GM19025 (cell line): ENCODE results near the gene ADAP2.
A peak's percentile ranks its signal among the peaks of the same experiment; 100 is the strongest.
"Not testable (repeated sequence)": the region's sequence is repeated elsewhere in the genome, so short reads cannot be mapped to it uniquely, and the experiment has no call there.

ENCODE experiments used
- ATAC-seq: cut with Tn5 transposase; IDR thresholded peaks from one replicate; pipeline ENCODE4 v1.9.1; 2021; ENCODE audit warnings: mild to moderate bottlenecking, low read depth, moderate library complexity; ENCODE audit not compliant: unreplicated experiment

The ADAP2 gene

DNA sequence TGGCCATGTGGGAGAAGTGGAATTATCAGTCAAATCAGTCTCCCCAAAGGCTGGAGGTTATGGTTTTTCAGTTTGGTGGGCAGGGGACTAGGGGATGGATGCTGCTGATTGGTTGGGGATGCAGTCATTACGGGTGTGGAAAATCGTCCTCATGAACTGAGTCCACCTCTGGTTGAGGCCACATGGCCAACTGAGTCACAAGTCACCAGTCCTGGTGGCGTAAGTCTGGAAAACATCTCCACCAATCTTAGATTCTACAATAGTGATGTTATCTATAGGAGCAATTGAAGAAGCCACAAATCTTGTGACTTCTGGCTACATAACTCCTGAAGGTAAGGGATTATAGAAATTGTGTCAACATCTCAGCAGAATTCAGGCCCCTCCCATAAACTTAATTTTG, 43.9 kb downstream of the ADAP2 start:
- no peak for ATAC-seq

DNA sequence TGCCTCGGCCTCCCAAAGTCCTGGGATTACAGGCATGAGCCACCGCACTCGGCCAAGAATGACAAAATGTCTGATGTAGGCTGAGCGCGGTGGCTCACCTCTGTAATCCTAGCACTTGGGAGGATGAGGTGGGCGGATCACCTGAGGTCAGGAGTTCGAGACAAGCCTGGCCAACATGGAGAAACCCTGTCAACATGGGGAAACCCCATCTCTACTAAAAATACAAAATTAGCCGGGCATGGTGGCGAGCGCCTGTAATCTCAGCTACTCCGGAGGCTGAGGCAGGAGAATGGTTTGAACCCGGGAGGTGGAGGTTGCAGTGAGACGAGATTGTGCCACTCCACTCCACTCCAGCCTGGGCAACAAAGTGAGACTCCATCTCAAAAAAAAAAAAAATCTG, 46.2 kb downstream of the ADAP2 start:
- not testable (repeated sequence) for ATAC-seq

DNA sequence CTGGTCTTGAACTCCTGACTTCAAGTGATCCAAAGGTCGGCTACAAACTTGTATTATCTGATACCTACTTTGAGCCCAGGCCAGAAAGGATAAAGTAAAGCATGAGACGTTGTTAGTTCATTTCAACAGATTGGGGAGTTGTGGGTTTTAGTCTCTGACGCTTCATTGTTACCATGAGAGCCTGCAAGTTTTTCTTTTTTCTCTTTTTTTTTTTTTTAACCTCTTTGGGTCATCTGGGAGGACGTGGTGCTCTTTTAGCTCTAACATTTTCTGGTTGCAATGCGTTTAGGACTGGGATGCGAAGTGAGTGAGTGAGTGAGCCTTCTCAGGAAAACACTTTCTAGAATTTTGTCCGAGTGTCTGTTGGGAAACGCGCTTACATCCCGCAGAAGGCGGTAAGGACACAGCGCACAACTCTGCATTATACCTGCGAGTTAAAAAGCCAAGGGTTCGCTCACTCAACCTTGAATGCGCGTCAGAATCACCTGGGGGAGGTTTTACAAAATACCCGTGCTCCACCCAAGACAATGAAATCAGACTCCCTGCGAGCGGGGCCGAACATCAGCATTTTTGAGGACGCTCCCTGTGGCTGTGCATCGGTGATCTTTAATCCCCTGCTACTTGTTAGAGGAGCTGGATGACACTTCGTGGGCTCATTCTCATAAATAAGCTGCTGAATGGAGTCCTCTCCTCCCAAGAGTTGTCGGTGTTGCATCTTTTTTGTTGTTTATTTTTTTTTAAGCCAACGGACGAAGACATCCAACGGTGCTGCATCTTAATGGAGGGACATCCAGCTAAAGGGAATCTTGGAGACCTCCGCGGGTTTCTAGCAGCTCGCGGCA, 48.5 kb downstream of the ADAP2 start:
- ATAC-seq, result no peak

DNA sequence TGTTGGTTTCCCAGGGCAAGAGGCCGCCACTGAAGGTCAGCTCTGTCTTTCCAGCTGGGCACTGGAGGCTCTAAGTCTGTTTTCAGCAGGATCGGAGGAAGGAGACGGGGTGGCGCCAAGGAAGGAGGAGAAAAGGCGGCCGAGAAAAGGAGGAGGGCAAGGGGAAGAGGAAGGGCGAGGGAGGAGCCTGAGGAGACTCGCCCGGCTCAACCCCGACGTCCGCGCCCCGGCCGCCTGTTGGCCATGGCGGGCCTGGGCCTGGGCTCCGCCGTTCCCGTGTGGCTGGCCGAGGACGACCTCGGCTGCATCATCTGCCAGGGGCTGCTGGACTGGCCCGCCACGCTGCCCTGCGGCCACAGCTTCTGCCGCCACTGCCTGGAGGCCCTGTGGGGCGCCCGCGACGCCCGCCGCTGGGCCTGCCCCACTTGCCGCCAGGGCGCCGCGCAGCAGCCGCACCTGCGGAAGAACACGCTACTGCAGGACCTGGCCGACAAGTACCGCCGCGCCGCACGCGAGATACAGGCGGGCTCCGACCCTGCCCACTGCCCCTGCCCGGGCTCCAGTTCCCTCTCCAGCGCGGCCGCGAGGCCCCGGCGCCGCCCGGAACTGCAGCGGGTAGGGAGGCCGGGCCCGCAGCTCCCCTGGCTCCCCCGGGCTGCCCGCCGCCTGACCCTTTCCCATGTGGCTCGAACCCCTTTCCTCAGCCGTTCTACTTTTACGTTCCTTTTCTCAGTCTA, 49.3 kb downstream of the ADAP2 start, which contains the start of gene RNF135:
Gene RNF135 (plus strand): TSS at position 209 of the 737 bp plus-strand sequence. CDS start 35 bp downstream, at position 244.
- peak; percentile 63 for ATAC-seq

DNA sequence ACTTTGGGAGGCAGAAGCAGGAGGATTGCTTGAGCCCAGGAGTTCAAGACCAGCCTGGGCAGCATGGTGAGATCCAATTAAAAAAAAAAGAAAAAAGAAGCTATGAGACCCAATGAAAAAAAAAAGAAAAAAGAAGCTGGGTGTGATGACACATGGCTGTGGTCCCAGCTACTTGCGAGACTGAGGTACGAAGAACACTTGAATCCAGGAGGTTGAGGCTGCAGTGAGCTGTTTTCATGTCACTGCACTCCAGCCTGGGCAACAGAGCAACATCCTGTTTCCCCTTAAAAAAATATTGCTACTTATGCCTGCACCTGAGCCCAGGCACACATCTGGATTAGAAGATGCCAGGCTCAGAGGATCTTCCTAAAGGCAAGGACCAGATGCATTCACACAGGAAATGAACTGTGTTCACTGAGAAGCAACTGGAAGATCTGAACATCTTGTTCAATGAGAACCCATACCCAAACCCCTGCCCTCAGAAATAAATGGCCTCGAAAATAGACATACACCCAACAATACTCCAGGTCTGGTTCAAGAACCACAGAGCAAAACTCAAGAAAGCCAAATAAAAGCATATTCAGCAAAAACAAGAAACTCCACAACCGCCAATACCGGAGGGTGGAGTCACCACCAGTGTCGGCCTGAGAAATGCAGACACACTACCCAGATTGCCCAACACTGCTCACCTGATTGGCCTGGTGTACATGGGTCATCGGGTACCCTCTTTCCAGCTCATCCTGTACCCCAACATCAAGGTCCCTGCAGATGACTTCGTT, 53.5 kb downstream of the ADAP2 start:
- ATAC-seq, result no peak

GRCh38 chr17:30979919-30980318, 58.2 kb downstream of the ADAP2 start:
- not testable (repeated sequence) for ATAC-seq

DNA sequence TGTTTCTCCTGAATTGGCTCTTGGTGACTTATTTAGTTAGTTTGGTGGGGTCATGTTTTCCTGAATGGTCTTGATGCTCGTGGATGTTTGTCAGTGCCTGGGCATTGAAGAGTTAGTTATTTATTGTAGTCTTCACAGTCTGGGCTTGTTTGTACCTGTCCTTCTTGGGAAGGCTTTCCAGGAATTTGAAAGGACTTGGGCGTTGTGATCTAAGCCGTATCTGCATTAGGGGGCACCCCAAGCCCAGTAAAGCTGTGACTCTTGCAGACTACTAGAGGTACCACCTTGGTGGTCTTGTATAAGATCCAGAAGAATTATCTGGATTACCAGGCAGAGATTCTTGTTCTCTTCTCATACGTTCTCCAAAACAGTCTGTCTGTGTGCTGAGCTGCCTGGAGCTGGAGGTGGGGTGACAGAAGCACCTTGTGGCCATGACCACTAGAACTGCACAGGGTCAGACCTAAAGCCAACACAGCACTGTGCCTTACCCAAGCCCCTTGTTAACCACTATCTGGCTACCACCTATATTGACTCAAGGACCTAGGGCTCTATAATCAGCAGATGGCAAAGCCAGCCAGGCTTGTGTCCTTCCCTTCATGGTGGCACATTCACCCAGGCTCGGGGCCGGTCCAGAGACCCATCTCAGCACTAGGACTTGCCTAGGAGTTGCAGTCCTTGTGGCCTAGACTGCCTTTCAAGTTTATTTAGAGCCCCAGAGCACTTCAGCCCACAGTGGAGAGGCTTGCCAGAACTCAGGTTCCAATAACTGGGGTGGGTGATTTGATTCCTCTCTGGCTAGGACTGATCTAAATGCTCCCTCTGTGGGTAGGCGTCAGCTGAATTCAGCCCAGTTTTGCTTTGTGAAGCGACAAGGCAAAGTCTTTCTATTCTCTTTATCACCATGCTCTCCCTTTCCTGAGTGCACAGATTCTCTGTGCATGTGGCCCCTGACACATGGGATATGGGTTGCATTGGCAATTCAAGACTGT, 60.1 kb downstream of the ADAP2 start:
- ATAC-seq, result no peak

- ATAC-seq, result no peak
Observed at GRCh38 chr17:30982855-30983254, 61.1 kb downstream of the ADAP2 start.

GRCh38 chr17:30990458-30990857, 68.7 kb downstream of the ADAP2 start:
- ATAC-seq, result no peak

DNA sequence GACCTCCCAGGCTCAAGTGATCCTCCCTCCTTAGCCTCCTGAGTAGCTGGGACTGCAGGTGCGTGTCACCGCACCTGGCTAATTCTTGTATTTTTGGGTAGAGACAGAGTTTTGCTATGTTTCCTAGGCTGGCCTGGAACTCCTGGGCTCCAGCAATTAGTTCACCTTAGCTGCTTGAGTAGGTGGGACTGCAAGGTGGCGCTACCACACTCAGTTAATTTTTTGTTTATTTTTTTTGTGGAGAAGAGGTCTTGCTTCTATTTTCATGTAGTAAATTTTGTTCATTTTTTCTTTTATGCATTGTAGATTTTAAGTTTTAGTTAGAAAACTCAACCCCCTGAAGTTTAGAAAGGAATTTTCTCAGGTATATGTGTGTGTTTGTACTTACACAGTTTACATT, 70.8 kb downstream of the ADAP2 start:
- ATAC-seq, result no peak

GRCh38 chr17:30995347-30995746, 73.6 kb downstream of the ADAP2 start:
- ATAC-seq, result no peak

GRCh38 chr17:30996486-30996885, 74.7 kb downstream of the ADAP2 start:
- ATAC-seq, result no peak

GRCh38 chr17:30997270-30997669, 75.5 kb downstream of the ADAP2 start:
- no peak for ATAC-seq

- ATAC-seq, result no peak
Observed at GRCh38 chr17:30997842-30998241, 76.1 kb downstream of the ADAP2 start.

DNA sequence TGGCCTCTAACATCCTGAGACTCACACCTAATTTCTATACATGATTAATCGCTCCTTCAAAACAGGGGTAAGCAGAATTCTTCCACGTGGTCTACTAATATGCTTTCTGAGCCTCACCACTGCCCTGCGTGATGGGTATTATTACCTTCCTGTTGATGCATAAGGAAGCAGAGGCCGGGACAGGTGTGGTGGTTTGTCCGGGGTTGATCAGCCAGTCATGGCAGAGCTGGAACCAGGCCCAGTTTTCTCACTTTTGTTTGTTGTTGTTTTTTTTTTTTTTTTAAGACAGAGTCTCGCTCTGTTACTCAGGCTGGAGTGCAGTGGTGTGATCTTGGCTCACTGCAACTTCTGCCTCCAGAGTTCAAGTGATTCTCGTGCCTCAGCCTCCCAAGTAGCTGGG, 80.3 kb downstream of the ADAP2 start:
- no peak for ATAC-seq

DNA sequence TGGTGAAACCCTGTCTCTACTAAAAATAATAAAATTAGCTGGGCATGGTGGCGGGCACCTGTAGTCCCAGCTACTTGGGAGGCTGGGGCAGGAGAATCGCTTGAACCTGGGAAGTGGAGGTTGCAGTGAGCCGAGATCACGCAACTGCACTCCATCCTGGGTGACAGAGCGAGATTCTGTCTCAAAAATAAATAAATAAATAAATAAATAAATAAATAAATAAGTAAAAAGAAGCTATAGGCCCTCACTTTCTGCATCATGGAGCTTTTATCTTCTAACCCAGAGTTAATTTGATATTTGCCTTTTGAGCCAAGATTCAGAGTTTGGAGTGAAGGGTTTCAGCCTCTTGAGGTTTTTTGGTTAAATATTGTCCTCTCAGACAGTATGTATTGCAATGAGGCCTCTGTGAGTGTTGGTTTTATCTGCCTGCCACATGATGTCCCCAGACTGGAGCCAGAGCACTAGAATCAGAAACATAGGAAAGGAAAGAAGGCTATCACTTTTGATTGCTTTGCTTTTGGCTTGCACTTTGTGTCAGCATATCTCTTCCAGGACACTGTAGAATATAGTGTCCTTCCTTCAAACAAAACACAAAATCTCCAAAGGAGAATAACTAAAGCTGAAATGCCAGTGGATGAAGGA, 81.6 kb downstream of the ADAP2 start:
- ATAC-seq, result no peak

DNA sequence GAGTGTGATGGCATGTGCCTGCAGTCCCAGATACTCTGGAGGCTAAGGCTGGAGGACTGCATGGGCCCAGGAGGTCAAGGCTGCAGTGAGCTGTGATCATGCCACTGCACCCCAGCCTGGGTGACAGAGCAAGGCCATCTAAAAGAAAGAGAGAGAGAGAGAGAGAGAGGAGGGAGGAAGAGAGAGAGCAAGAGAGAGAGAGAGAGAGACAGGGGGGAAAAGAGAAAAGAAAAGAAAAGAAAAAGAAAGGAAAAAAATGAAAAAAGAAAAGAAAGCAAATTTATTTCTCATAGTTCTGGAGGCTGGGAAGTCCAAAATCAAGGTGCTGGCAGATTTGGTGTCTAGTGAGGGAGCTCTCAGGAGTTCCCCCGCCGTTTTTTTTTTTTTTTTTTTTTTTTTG, 82.4 kb downstream of the ADAP2 start:
- ATAC-seq, result no peak

DNA sequence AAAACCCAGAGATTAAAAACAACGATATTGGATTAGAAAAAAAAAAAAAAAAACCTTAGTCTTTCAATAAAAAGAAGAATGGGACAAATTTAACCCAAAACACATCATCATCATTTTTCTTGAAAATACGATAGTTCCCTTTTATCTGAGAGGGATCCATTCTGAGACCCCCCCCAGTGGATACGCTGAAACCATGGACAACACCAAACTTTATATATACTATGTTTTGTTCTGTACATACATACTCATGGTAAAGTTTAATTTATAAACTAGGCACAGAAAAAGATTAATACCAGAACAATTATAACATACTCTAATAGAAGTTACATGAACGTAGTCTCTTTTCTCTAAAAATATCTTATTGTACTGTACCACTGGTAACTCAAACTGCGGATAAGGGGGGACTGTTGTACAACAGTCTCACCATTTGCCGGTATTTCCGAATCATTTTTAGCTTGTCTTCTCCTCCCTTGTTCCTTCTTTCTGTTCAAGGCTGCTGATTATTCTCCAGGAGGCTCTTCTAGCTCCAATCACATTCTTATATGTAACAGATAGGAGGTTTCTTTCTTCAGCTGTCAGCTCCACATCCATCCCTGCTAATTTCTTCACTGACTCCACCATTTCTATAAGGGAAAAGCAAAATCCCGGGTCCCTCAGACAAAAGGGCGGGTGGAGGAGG, 86.1 kb downstream of the ADAP2 start:
- ATAC-seq, result no peak
